HG02588 (cell line): ENCODE data around the gene ABCA13.

ENCODE experiments used
- ATAC-seq: cut with Tn5 transposase; IDR thresholded peaks from one replicate; pipeline ENCODE4 v1.9.1; 2021; ENCODE audit warnings: mild to moderate bottlenecking, moderate library complexity; ENCODE audit not compliant: unreplicated experiment

Gene ABCA13

GRCh38 chr7:48505466-48505865 is 334.2 kb downstream of the ABCA13 start:
- no peak for ATAC-seq

- ATAC-seq, result no peak
Observed at GRCh38 chr7:48506569-48506968, 335.3 kb downstream of the ABCA13 start.

GRCh38 chr7:48511080-48511479 is 339.8 kb downstream of the ABCA13 start:
- no peak for ATAC-seq

GRCh38 chr7:48512892-48513291 is 341.6 kb downstream of the ABCA13 start:
- ATAC-seq, result no peak

- ATAC-seq, result no peak
Observed at GRCh38 chr7:48515171-48515570, 343.9 kb downstream of the ABCA13 start.

GRCh38 chr7:48518092-48518491 is 346.8 kb downstream of the ABCA13 start:
- ATAC-seq, result no peak

- ATAC-seq, result no peak
Observed at GRCh38 chr7:48522692-48523091, 351.4 kb downstream of the ABCA13 start.

- ATAC-seq, result no peak
Observed at GRCh38 chr7:48525736-48526732, 354.8 kb downstream of the ABCA13 start.

- no peak for ATAC-seq
Observed at GRCh38 chr7:48528646-48529045, 357.4 kb downstream of the ABCA13 start.

- ATAC-seq, result no peak
Observed at GRCh38 chr7:48537561-48537960, 366.3 kb downstream of the ABCA13 start.

- ATAC-seq, result no peak
Observed at GRCh38 chr7:48540746-48541145, 369.5 kb downstream of the ABCA13 start.

- no peak for ATAC-seq
Observed at GRCh38 chr7:48548667-48549066, 377.4 kb downstream of the ABCA13 start.

GRCh38 chr7:48551652-48552051 is 380.4 kb downstream of the ABCA13 start:
- no peak for ATAC-seq

GRCh38 chr7:48563334-48563733 is 392.1 kb downstream of the ABCA13 start:
- no peak for ATAC-seq

GRCh38 chr7:48575516-48575915 is 404.3 kb downstream of the ABCA13 start:
- ATAC-seq, result no peak

- no peak for ATAC-seq
Observed at GRCh38 chr7:48587475-48587874, 416.2 kb downstream of the ABCA13 start.

GRCh38 chr7:48594349-48594748 is 423.1 kb downstream of the ABCA13 start:
- ATAC-seq, result no peak

GRCh38 chr7:48595756-48596155 is 424.5 kb downstream of the ABCA13 start:
- no peak for ATAC-seq

GRCh38 chr7:48610705-48611104 is 439.4 kb downstream of the ABCA13 start:
- no peak for ATAC-seq

- no peak for ATAC-seq
Observed at GRCh38 chr7:48611993-48612392, 440.7 kb downstream of the ABCA13 start.

GRCh38 chr7:48617508-48617907 is 446.2 kb downstream of the ABCA13 start:
- ATAC-seq, result no peak

- no peak for ATAC-seq
Observed at GRCh38 chr7:48617993-48618392, 446.7 kb downstream of the ABCA13 start.

GRCh38 chr7:48621076-48621475 is 449.8 kb downstream of the ABCA13 start:
- ATAC-seq, result no peak
